Measurements from ENCODE around the gene CLTCL1. TPM values are rescaled to one million over a fixed set of nuclear protein-coding genes. Genes with fewer than 3 reads are reported as not detected.

CLTCL1 gene
- total and polyA plus RNA-seq, 9 of the 15 experiments (the other 6 are each of a cell fraction or from before 2014, with no cell fraction given), result 1.1 to 11.7 (median 5.0) TPM

GRCh38 chr22:19258371-19258770 is 33.1 kb downstream of the CLTCL1 start:
- FAIRE-seq, result no peak
- CTCF ChIA-PET (ENCODE audit: low intra/inter-chr PET ratio), result no interaction called here
- H2AFZ ChIP-seq (ENCODE audit: low read depth, low read length), result no peak overlapping the region
- TF ChIP-seq CREB5 (CRISPR knock-in tag; IDR thresholded peaks at IDR 0.05) (no peak), ETV6 (IDR thresholded peaks at IDR 0.05; ENCODE audit: borderline replicate concordance in 1 of 2, low read depth in 2 of 2, low read length in 1 of 2) (no peak), ETV6 (CRISPR knock-in tag; IDR thresholded peaks at IDR 0.05; ENCODE audit: borderline replicate concordance) (no peak), HDAC8 (tag; IDR thresholded peaks at IDR 0.05) (0 out of 2 replicates have a peak, but pooled peaks have one; percentile 29), FOXJ2 (tag; IDR thresholded peaks at IDR 0.05) (no peak), DPF2 (IDR thresholded peaks at IDR 0.05) (no peak), NRF1 (conservative IDR thresholded peaks at IDR 0.05 in 1 of 2, IDR thresholded peaks at IDR 0.05 in 1 of 2) (no peak), PYGO2 (tag; IDR thresholded peaks at IDR 0.05) (0 out of 2 replicates have a peak, but pooled peaks have one; percentile 25), KAT7 (CRISPR knock-in tag; IDR thresholded peaks at IDR 0.05; ENCODE audit: borderline replicate concordance) (no peak), SMARCB1 (IDR thresholded peaks at IDR 0.05; ENCODE audit: insufficient read length, low read depth) (no peak), THAP12 (CRISPR knock-in tag; IDR thresholded peaks at IDR 0.05) (0 out of 2 replicates have a peak, but pooled peaks have one; percentile 22), HEY1 (CRISPR knock-in tag; IDR thresholded peaks at IDR 0.05; ENCODE audit: borderline replicate concordance) (no peak), VEZF1 (CRISPR knock-in tag; IDR thresholded peaks at IDR 0.05) (no peak), ZNF146 (CRISPR knock-in tag; IDR thresholded peaks at IDR 0.05; ENCODE audit: unreplicated experiment) (no peak), FOXA3 (CRISPR knock-in tag; conservative IDR thresholded peaks at IDR 0.05 in 1 of 2, IDR thresholded peaks at IDR 0.05 in 1 of 2) (no peak; a peak in 1 of 4 replicates), ZFP1 (CRISPR knock-in tag; IDR thresholded peaks at IDR 0.05) (no peak), HDAC6 (IDR thresholded peaks at IDR 0.05; ENCODE audit: low read depth, low read length) (0 out of 2 replicates have a peak, but pooled peaks have one; percentile 58)

More at GRCh38 chr22:19258371-19258770, 33.1 kb downstream of the CLTCL1 start:
- H3K4me2 ChIP-seq (ENCODE audit: insufficient read depth, low read length), result no peak overlapping the region
- H3K9me1 ChIP-seq (ENCODE audit: control insufficient read depth, insufficient read depth, low read length), result no peaks in the 10 kb centered on the region
- H4K20me1 ChIP-seq (replicated peaks; ENCODE audit: control insufficient read depth, insufficient read depth, low read length), result no peaks in the 10 kb centered on the region
- H3K79me2 ChIP-seq (ENCODE audit: control insufficient read depth, insufficient read depth, low read length), result no peaks in the 10 kb centered on the region
- H3K9ac ChIP-seq (ENCODE audit: insufficient read depth in 1 of 2, low read depth in 2 of 2, low read length in 2 of 2), result no peak overlapping the region
- no peaks in the 10 kb centered on the region for H3K36me3 ChIP-seq (ENCODE audit: control insufficient read depth, insufficient read depth, low read length)
- POLR2A ChIA-PET, result interaction anchor here (0.9 to 1.3 kb wide), 6 partner anchors 10 to 54 kb away, joined by 3 to 4 read pairs (median 3); no protein-coding TSS in a partner anchor
- in situ Hi-C loops (cut with MboI), result no loop called here
- H3K4me1 ChIP-seq (replicated peaks in 1 of 2; ENCODE audit: control insufficient read depth in 2 of 2, insufficient read depth in 2 of 2, low read length in 2 of 2), result peaks cover 0 to 9% of the 10 kb centered on the region in 2 experiments; a peak in 1 of 5 replicates
- peaks cover 0 to 6% of the 10 kb centered on the region in 2 experiments; a peak in 1 of 5 replicates for H3K27me3 ChIP-seq (ENCODE audit: control insufficient read depth in 2 of 2, insufficient read depth in 2 of 2, low read length in 2 of 2)
- 34% methylated on average over 7 of the region's 7 CpGs for WGBS (ENCODE audit: insufficient coverage, low coverage, missing lambda C conversion rate)
- ATAC-seq (peak; percentile 16; the same call in 2 of the 3 replicates), DNase-seq (ENCODE audit: extremely low read depth in 1 of 4, low spot score in 3 of 4) (no peak)
- peaks cover 4% of the 10 kb centered on the region for H3K9me3 ChIP-seq (replicated peaks; ENCODE audit: control insufficient read depth, insufficient read depth, low read depth, low read length)
- intact Hi-C loops (cut with micrococcal nuclease), result no loop called here
- BruUV-seq (replicated peaks), result no TSS peak
- H3K4me3 ChIP-seq, result no peak overlapping the region
- no peak overlapping the region for H3K27ac ChIP-seq (ENCODE audit: extremely low read depth, low read depth, low read length)
